ENCODE measurements around the gene PPP2R2C.

- TF ChIP-seq ZNF274 (IDR thresholded peaks at IDR 0.05; ENCODE audit: low read depth, low read length) (no peak), YY1 (IDR thresholded peaks at IDR 0.05; ENCODE audit: insufficient read depth, insufficient read length) (no peak), SUZ12 (IDR thresholded peaks at IDR 0.05; ENCODE audit: extremely low read depth, insufficient read depth, insufficient read length) (no peak)
These were observed 117.4 kb downstream of the PPP2R2C start for GRCh38 chr4:6355052-6355451.

Measured in NT2/D1 (cell line).